Measurements from ENCODE around the gene DCST2. TPM values are rescaled to one million over a fixed set of nuclear protein-coding genes. Genes with fewer than 3 reads are reported as not detected.

Gene DCST2
- total and polyA plus RNA-seq, 10 of the 15 experiments (the other 5 are each of a cell fraction or from before 2014, with no cell fraction given): 0.33 to 0.41 (median 0.36) TPM; not detected in 7

DNA sequence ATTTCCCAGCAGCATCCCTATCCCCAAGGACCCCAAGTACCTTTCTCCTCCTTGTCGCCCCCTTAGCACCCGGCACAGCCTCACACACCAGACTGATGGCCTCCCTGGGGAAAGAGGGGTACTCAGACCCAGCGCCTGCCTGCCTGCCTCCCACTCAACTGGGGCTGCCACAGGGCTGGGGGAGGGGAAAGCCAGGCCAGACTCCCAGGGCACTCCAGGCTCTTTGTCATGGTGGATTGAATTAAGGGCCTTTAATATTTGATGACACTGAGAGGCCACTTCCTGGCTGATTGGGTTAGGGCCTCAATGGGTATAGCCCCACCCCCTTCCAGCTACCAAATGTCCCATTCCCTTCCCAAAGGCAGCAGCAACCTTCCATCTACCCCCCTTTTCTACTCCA lies 64.8 kb downstream of the DCST2 start:
- H3K36me3 ChIP-seq (ENCODE audit: control insufficient read depth in 2 of 2, insufficient read depth in 2 of 2, low read length in 1 of 2): peaks cover 10 to 12% of the 10 kb centered on the region in 2 experiments; a peak in 3 of 4 replicates
- intact Hi-C loops (cut with micrococcal nuclease; ENCODE audit: unreplicated experiment) (no loop called here), in situ Hi-C loops (cut with MboI) (no loop called here)
- no peaks in the 10 kb centered on the region for H3K27me3 ChIP-seq (replicated peaks in 1 of 2; ENCODE audit: control insufficient read depth in 2 of 2, insufficient read depth in 2 of 2, low read length in 1 of 2)
- H4K20me1 ChIP-seq (ENCODE audit: control insufficient read depth, insufficient read depth): no peaks in the 10 kb centered on the region
- H3K4me3 ChIP-seq: no peak overlapping the region
- H3K4me2 ChIP-seq (ENCODE audit: control insufficient read depth, insufficient read depth): no peak overlapping the region
- 89% methylated on average over 3 of the region's 3 CpGs for WGBS (ENCODE audit: insufficient coverage, insufficient replicate concordance, low lambda C conversion rate, missing lambda C conversion rate)
- no peak overlapping the region for H3K27ac ChIP-seq (ENCODE audit: control insufficient read depth, insufficient read depth)
- ATAC-seq: no peak
- SMC1A ChIA-PET (ENCODE audit: uncharacterized antibody, unreplicated experiment): no interaction called here
- CTCF ChIA-PET: interaction anchor here (20.6 kb wide), 1 partner anchor 29 kb away, joined by 226 read pairs; the partner anchor contains the start of genes LENEP and ZBTB7B
- H2AFZ ChIP-seq (ENCODE audit: control insufficient read depth, low read depth, low read length): no peak overlapping the region
- H3K4me1 ChIP-seq (ENCODE audit: control insufficient read depth, insufficient read depth, low read length): peaks cover 22% of the 10 kb centered on the region
- no peaks in the 10 kb centered on the region for H3K9me3 ChIP-seq (replicated peaks; ENCODE audit: control insufficient read depth, insufficient read depth, low read length)
- no TSS peak for BruUV-seq (replicated peaks)
- RAD21 ChIA-PET (ENCODE audit: unreplicated experiment): interaction anchor here (0.9 kb wide), 1 partner anchor 90 kb away, joined by 3 read pairs; no protein-coding TSS in a partner anchor
- no peak for DNase-seq (ENCODE audit: low read depth, low spot score)
- peaks cover 41% of the 10 kb centered on the region for H3K79me2 ChIP-seq (ENCODE audit: control insufficient read depth, insufficient read depth, low read length)
- POLR2A ChIA-PET: interaction anchor here (9.8 kb wide), 1 partner anchor 12 kb away, joined by 140 read pairs; the partner anchor contains the start of genes PBXIP1 and PYGO2
- FAIRE-seq: no peak
- no peak overlapping the region for H3K9ac ChIP-seq (ENCODE audit: control insufficient read depth, insufficient read depth, low read length)
- TF ChIP-seq ZNF24 (IDR thresholded peaks at IDR 0.05) (no peak), JUNB (IDR thresholded peaks at IDR 0.05) (no peak), FOXM1 (IDR thresholded peaks at IDR 0.05; ENCODE audit: low read depth, low read length) (no peak), BRCA1 (IDR thresholded peaks at IDR 0.05; ENCODE audit: low read depth, low read length) (no peak), KLF5 (IDR thresholded peaks at IDR 0.05; ENCODE audit: partially characterized antibody) (no peak), BHLHE40 (IDR thresholded peaks at IDR 0.05; ENCODE audit: borderline replicate concordance in 1 of 2, low read depth in 2 of 2, low read length in 1 of 2) (no peak), POU2F2 (IDR thresholded peaks at IDR 0.05; ENCODE audit: borderline replicate concordance, low read depth, low read length) (no peak)
- TF ChIP-seq, protein P1, sequence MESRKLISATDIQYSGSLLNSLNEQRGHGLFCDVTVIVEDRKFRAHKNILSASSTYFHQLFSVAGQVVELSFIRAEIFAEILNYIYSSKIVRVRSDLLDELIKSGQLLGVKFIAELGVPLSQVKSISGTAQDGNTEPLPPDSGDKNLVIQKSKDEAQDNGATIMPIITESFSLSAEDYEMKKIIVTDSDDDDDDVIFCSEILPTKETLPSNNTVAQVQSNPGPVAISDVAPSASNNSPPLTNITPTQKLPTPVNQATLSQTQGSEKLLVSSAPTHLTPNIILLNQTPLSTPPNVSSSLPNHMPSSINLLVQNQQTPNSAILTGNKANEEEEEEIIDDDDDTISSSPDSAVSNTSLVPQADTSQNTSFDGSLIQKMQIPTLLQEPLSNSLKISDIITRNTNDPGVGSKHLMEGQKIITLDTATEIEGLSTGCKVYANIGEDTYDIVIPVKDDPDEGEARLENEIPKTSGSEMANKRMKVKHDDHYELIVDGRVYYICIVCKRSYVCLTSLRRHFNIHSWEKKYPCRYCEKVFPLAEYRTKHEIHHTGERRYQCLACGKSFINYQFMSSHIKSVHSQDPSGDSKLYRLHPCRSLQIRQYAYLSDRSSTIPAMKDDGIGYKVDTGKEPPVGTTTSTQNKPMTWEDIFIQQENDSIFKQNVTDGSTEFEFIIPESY (IDR thresholded peaks at IDR 0.05): no peak
- TF ChIP-seq, protein P2, sequence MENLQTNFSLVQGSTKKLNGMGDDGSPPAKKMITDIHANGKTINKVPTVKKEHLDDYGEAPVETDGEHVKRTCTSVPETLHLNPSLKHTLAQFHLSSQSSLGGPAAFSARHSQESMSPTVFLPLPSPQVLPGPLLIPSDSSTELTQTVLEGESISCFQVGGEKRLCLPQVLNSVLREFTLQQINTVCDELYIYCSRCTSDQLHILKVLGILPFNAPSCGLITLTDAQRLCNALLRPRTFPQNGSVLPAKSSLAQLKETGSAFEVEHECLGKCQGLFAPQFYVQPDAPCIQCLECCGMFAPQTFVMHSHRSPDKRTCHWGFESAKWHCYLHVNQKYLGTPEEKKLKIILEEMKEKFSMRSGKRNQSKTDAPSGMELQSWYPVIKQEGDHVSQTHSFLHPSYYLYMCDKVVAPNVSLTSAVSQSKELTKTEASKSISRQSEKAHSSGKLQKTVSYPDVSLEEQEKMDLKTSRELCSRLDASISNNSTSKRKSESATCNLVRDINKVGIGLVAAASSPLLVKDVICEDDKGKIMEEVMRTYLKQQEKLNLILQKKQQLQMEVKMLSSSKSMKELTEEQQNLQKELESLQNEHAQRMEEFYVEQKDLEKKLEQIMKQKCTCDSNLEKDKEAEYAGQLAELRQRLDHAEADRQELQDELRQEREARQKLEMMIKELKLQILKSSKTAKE (IDR thresholded peaks at IDR 0.05; ENCODE audit: low read depth, poor library complexity, severe bottlenecking): no peak
- TF ChIP-seq, protein P3, sequence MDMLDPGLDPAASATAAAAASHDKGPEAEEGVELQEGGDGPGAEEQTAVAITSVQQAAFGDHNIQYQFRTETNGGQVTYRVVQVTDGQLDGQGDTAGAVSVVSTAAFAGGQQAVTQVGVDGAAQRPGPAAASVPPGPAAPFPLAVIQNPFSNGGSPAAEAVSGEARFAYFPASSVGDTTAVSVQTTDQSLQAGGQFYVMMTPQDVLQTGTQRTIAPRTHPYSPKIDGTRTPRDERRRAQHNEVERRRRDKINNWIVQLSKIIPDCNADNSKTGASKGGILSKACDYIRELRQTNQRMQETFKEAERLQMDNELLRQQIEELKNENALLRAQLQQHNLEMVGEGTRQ (IDR thresholded peaks at IDR 0.05; ENCODE audit: borderline replicate concordance, low read depth, low read length): no peak
- TF ChIP-seq, protein P4, sequence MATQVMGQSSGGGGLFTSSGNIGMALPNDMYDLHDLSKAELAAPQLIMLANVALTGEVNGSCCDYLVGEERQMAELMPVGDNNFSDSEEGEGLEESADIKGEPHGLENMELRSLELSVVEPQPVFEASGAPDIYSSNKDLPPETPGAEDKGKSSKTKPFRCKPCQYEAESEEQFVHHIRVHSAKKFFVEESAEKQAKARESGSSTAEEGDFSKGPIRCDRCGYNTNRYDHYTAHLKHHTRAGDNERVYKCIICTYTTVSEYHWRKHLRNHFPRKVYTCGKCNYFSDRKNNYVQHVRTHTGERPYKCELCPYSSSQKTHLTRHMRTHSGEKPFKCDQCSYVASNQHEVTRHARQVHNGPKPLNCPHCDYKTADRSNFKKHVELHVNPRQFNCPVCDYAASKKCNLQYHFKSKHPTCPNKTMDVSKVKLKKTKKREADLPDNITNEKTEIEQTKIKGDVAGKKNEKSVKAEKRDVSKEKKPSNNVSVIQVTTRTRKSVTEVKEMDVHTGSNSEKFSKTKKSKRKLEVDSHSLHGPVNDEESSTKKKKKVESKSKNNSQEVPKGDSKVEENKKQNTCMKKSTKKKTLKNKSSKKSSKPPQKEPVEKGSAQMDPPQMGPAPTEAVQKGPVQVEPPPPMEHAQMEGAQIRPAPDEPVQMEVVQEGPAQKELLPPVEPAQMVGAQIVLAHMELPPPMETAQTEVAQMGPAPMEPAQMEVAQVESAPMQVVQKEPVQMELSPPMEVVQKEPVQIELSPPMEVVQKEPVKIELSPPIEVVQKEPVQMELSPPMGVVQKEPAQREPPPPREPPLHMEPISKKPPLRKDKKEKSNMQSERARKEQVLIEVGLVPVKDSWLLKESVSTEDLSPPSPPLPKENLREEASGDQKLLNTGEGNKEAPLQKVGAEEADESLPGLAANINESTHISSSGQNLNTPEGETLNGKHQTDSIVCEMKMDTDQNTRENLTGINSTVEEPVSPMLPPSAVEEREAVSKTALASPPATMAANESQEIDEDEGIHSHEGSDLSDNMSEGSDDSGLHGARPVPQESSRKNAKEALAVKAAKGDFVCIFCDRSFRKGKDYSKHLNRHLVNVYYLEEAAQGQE (IDR thresholded peaks at IDR 0.05; ENCODE audit: low read depth, low read length): no peak
